ENCODE measurements around the gene RB1.

- TF ChIP-seq POLR2AphosphoS5 (IDR thresholded peaks at IDR 0.05; ENCODE audit: low read depth, low read length) (no peak), YY1 (IDR thresholded peaks at IDR 0.05; ENCODE audit: extremely low read depth, insufficient replicate concordance, low read depth, low read length) (no peak), MAX (IDR thresholded peaks at IDR 0.05) (no peak)
These were observed 189.0 kb downstream of the RB1 start for GRCh38 chr13:48492470-48493065.
